OCI-LY3 (cell line): Measurements from ENCODE around the gene ORC3.

Source experiments
- H2AFZ ChIP-seq: fragments of 200-600, 300-600 bp; shearing (Covaris generic); 2 replicates; pipeline ENCODE4 v1.6.0; 2014; ENCODE audit warnings: antibody characterized with exemption, low read depth, low read length
- H3K27ac ChIP-seq: fragments of 200-600, 300-600 bp; sonication (generic); 2 replicates; pipeline ENCODE4 v1.5.1; 2014; ENCODE audit warnings: mild to moderate bottlenecking, low read length, moderate library complexity, mixed read lengths
- H3K27me3 ChIP-seq: fragments of 200-600, 300-600 bp; sonication (generic); 2 replicates; pipeline ENCODE4 v1.6.1; 2014; ENCODE audit warnings: low read depth, low read length, mixed read lengths
- H3K36me3 ChIP-seq: fragments of 200-600, 300-600 bp; sonication (generic); replicated peaks from 2 replicates; pipeline ENCODE3; 2014; ENCODE audit warnings: low read depth, low read length, mixed read lengths
- H3K4me1 ChIP-seq: fragments of 300-600, 200-600 bp; sonication (generic); 2 replicates; pipeline ENCODE4 v1.6.1; 2014; ENCODE audit warnings: low read length, mixed read lengths
- H3K4me2 ChIP-seq: fragments of 200-600, 300-600 bp; sonication (generic); 2 replicates; pipeline ENCODE4 v1.6.1; 2014; ENCODE audit warnings: low read length, mixed read lengths
- H3K4me3 ChIP-seq: fragments of 300-600, 200-600 bp; sonication (generic); 2 replicates; pipeline ENCODE4 v1.5.1; 2014; ENCODE audit warnings: antibody characterized with exemption, mild to moderate bottlenecking, low read length, moderate library complexity
- H3K79me2 ChIP-seq: fragments of 300-600, 200-600 bp; shearing (Covaris generic); 2 replicates; pipeline ENCODE4 v1.6.1; 2014; ENCODE audit warnings: mild to moderate bottlenecking, low read length, mixed read lengths
- H3K9ac ChIP-seq: fragments of 300-600, 200-600 bp; shearing (Covaris generic); 2 replicates; pipeline ENCODE4 v1.6.0; 2014; ENCODE audit warnings: mild to moderate bottlenecking, low read length, moderate library complexity
- H3K9me3 ChIP-seq: fragments of 200-600, 300-600 bp; shearing (Covaris generic); 2 replicates; pipeline ENCODE4 v1.6.1; 2014; ENCODE audit warnings: low read length, mixed read lengths; ENCODE audit not compliant: insufficient read depth
- H4K20me1 ChIP-seq: fragments of 200-600, 300-600 bp; sonication (generic); 2 replicates; pipeline ENCODE4 v1.6.1; 2016; ENCODE audit warnings: low read length, mixed read lengths; ENCODE audit not compliant: insufficient read depth
- EZH2phosphoT487 ChIP-seq: fragments of 200-600 bp; shearing (Covaris generic); IDR thresholded peaks from 2 replicates; pipeline ENCODE4 v1.6.1; 2018; ENCODE audit warnings: antibody characterized with exemption, mixed run types, low read depth
- TF ChIP-seq, protein P1 (sequence below): fragments of 200-600, 300-600 bp; sonication (generic); IDR thresholded peaks from 2 replicates; pipeline ENCODE4 v1.5.1; 2014; ENCODE audit warnings: antibody characterized with exemption, low read length, low read depth

Gene ORC3

DNA sequence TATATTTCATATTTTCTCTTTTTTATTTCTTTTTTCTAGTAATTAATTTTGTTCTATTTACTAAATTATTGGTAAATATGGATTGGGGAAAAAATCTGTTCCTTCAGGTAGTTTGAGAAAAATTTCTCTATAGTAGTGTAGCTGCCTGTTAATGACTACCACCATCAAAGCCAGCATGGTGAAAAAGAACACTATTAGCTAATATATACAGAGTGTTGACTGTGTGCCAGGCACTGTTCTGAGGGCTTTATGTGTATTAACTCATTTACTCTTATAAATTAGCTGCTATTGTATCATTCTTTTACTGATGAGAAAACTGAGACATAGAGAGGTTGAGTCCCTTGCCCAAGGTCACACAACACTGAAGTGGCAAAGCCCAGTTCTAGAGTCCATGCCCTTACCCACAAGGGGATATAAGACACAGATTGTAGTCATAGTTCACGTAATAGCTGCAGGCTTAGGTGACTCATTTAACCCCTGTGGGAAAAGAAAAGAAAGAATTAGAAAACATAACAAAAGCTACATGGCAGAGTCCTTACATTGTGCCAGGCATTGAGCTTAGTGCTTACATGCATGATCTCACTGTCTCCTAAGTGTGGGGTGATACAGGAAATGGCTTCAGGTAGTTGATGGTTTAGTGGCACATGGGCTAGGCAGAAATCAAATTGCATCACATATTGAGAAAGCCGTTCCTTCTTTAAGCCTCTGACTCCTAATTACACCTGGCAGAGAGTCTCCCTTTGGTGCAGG is 124.3 kb downstream of the ORC3 start:
- H3K79me2 ChIP-seq = no peaks in the 10 kb centered on the region
- H3K4me3 ChIP-seq = no peak overlapping the region
- H3K4me1 ChIP-seq = peaks cover 10% of the 10 kb centered on the region
- H3K27me3 ChIP-seq = no peaks in the 10 kb centered on the region
- no peak overlapping the region for H3K4me2 ChIP-seq
- peak overlapping the region; percentile 61 for H2AFZ ChIP-seq
- TF ChIP-seq, protein P1, sequence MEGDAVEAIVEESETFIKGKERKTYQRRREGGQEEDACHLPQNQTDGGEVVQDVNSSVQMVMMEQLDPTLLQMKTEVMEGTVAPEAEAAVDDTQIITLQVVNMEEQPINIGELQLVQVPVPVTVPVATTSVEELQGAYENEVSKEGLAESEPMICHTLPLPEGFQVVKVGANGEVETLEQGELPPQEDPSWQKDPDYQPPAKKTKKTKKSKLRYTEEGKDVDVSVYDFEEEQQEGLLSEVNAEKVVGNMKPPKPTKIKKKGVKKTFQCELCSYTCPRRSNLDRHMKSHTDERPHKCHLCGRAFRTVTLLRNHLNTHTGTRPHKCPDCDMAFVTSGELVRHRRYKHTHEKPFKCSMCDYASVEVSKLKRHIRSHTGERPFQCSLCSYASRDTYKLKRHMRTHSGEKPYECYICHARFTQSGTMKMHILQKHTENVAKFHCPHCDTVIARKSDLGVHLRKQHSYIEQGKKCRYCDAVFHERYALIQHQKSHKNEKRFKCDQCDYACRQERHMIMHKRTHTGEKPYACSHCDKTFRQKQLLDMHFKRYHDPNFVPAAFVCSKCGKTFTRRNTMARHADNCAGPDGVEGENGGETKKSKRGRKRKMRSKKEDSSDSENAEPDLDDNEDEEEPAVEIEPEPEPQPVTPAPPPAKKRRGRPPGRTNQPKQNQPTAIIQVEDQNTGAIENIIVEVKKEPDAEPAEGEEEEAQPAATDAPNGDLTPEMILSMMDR = no peak
- no peak for TF ChIP-seq EZH2phosphoT487
- no peaks in the 10 kb centered on the region for H3K9me3 ChIP-seq
- H3K9ac ChIP-seq = no peak overlapping the region
- H3K36me3 ChIP-seq = no peaks in the 10 kb centered on the region
- H3K27ac ChIP-seq = no peak overlapping the region
- H4K20me1 ChIP-seq = no peaks in the 10 kb centered on the region
